ENCODE data around the gene PNPLA7. TPM values are rescaled to one million over a fixed set of nuclear protein-coding genes. Genes with fewer than 3 reads are reported as not detected.

Gene PNPLA7
- polyA plus RNA-seq, 1 of the 3 experiments (the other 2 are of a cell fraction), result 0.99 TPM

DNA sequence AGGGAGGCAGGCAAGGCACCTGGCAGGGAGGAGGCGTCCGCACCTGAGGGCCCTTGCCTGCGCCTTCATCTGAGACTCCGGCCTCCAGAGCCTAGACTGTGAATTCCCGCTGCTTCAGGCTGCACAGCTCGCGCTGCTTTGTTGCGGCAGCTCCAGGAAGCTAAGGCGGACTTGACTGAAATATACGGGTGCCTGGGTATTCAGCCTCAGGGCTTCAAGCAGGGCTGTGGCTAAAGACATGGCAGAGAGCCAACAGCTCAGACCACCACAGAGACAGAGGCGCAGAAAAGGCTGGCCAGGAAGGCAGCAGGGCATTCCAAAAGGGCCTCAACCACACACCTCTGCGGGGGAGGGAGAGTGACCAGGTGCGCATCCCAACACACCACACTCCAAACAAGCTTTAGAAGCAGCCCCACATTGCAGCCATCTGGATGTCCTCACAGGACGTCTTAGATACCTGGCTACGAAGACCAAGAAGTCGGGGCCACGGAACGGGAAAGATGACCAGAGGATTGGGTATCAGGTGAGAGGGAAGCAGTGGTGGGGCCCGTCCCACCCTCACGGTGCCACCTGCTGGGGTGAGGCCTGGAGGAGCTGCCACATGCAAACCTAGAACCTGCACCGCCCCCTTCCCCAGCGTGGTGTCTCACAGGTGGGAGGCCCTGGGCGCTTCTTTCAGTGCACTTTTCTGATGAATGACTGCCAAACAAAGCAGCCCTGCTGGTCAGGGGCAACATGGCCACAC is 30.2 kb upstream of the PNPLA7 start:
- Histone ChIP-seq H3K9me3 (no peaks in the 10 kb centered on the region), H3K27me3 (ENCODE audit: insufficient read depth) (no peaks in the 10 kb centered on the region), H2AFZ (ENCODE audit: low read depth) (no peak overlapping the region), H3K9me2 (no peaks in the 10 kb centered on the region), H3K4me2 (no peak overlapping the region), H3K79me2 (ENCODE audit: insufficient read depth) (peaks cover 32% of the 10 kb centered on the region), H3K27ac (ENCODE audit: low read depth in 2 of 2, low read length in 1 of 2) (no peak overlapping the region), H3F3A (replicated peaks; ENCODE audit: insufficient read depth) (peaks cover 3% of the 10 kb centered on the region), H3K4me1 (ENCODE audit: control insufficient read depth in 1 of 2, insufficient read depth in 2 of 2, low read depth in 1 of 2, low read length in 1 of 2) (peaks cover 6 to 14% of the 10 kb centered on the region in 2 experiments; a peak in 3 of 4 replicates), H3K4me3 (ENCODE audit: low read depth in 2 of 2, low read length in 1 of 2) (no peak overlapping the region), H3K9ac (no peak overlapping the region), H4K20me1 (ENCODE audit: insufficient read depth) (0 out of 2 replicates have a peak, but pooled peaks cover 7% of the 10 kb centered on the region), H3K36me3 (replicated peaks in 1 of 2; ENCODE audit: control insufficient read depth in 1 of 2, insufficient read depth in 2 of 2, low read length in 1 of 2) (peaks cover 10 to 50% of the 10 kb centered on the region in 2 experiments)
- TF ChIP-seq ELF1 (IDR thresholded peaks at IDR 0.05), result no peak
- TF ChIP-seq GATA2 (CRISPR knock-in tag; IDR thresholded peaks at IDR 0.05), result no peak
- no peak for TF ChIP-seq MXI1 (IDR thresholded peaks at IDR 0.05; ENCODE audit: low read depth, low read length)
- ChIA-PET POLR2A (no interaction called here), CTCF (interaction anchor here (1.1 to 4.0 kb wide), 2 partner anchors 12 to 22 kb away, joined by 3 to 27 read pairs; partner anchors contain the start of gene ZMYND19)
- DNase-seq, result no peak
- 89% methylated on average over 15 of the region's 23 CpGs for WGBS (ENCODE audit: low lambda C conversion rate)

GRCh38 chr9:137579259-137579604 is 29.0 kb upstream of the PNPLA7 start:
- no peaks in the 10 kb centered on the region for H3K9me3 ChIP-seq
- no peaks in the 10 kb centered on the region for H3K27me3 ChIP-seq (ENCODE audit: insufficient read depth)
- 0 out of 2 replicates have a peak, but pooled peaks cover 7% of the 10 kb centered on the region for H4K20me1 ChIP-seq (ENCODE audit: insufficient read depth)
- no peak for TF ChIP-seq EZH2phosphoT487 (IDR thresholded peaks at IDR 0.05; ENCODE audit: borderline replicate concordance, low read depth)
- no peak for TF ChIP-seq FOXM1 (IDR thresholded peaks at IDR 0.05; ENCODE audit: low read depth)
- TF ChIP-seq, protein P1, sequence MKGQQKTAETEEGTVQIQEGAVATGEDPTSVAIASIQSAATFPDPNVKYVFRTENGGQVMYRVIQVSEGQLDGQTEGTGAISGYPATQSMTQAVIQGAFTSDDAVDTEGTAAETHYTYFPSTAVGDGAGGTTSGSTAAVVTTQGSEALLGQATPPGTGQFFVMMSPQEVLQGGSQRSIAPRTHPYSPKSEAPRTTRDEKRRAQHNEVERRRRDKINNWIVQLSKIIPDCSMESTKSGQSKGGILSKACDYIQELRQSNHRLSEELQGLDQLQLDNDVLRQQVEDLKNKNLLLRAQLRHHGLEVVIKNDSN (IDR thresholded peaks at IDR 0.05; ENCODE audit: borderline replicate concordance, low read depth), result no peak
- TF ChIP-seq TCF12 (IDR thresholded peaks at IDR 0.05), result no peak
- TF ChIP-seq JUND (IDR thresholded peaks at IDR 0.05), result no peak
- H3K27ac ChIP-seq (ENCODE audit: low read depth in 2 of 2, low read length in 1 of 2), result peak overlapping the region in 1 of 2 experiments; percentile 55; a peak in 1 of 4 replicates
- H3K4me1 ChIP-seq (ENCODE audit: control insufficient read depth in 1 of 2, insufficient read depth in 2 of 2, low read depth in 1 of 2, low read length in 1 of 2), result peaks cover 6 to 14% of the 10 kb centered on the region in 2 experiments; a peak in 3 of 4 replicates
- no peak overlapping the region for H3K9ac ChIP-seq
- CTCF ChIA-PET, result interaction anchor here (0.7 to 4.0 kb wide), 13 partner anchors 9 to 59 kb away, joined by 3 to 27 read pairs (median 4); partner anchors contain the start of genes EHMT1 and ZMYND19
- DNase-seq, result no peak
- no peaks in the 10 kb centered on the region for H3K9me2 ChIP-seq
- peak overlapping the region in 1 of 2 experiments; percentile 95; a peak in 2 of 4 replicates for H3K4me3 ChIP-seq (ENCODE audit: low read depth in 2 of 2, low read length in 1 of 2)
- H3K79me2 ChIP-seq (ENCODE audit: insufficient read depth), result peaks cover 44% of the 10 kb centered on the region
- H3F3A ChIP-seq (replicated peaks; ENCODE audit: insufficient read depth), result peaks cover 3% of the 10 kb centered on the region
- peak overlapping the region; percentile 65; the same call in 1 of the 2 replicates for H2AFZ ChIP-seq (ENCODE audit: low read depth)
- peak overlapping the region; percentile 93; the same call in 1 of the 2 replicates for H3K4me2 ChIP-seq
- peaks cover 11 to 56% of the 10 kb centered on the region in 2 experiments for H3K36me3 ChIP-seq (replicated peaks in 1 of 2; ENCODE audit: control insufficient read depth in 1 of 2, insufficient read depth in 2 of 2, low read length in 1 of 2)
- POLR2A ChIA-PET, result interaction anchor here (0.5 kb wide), 1 partner anchor 12 kb away, joined by 3 read pairs; no protein-coding TSS in a partner anchor
- 77% methylated on average over 18 of the region's 19 CpGs for WGBS (ENCODE audit: low lambda C conversion rate)

Measured in SK-N-SH (cell line).